Panc1 (cell line): ENCODE data around the gene GORASP2. TPM values are rescaled to one million over a fixed set of nuclear protein-coding genes. Genes with fewer than 3 reads are reported as not detected.

Source experiments
- ATAC-seq: fragments of 200-7000 bp; cut with Tn5 transposase; 2 replicates; pipeline ENCODE4 v1.9.1; 2020; ENCODE audit warnings: mild to moderate bottlenecking, moderate library complexity
- BruUV-seq: library from RNA; stranded (reverse); fragments of 400-500 nt; replicated peaks from 2 replicates; lab custom pipeline; 2021; lab: Mats Ljungman, UMichigan
- CTCF ChIA-PET: fragments of 300-600 bp; sonication (Branson Sonifier 250); formaldehyde crosslinking; loops from one replicate; lab custom pipeline; 2022; ENCODE audit warnings: antibody characterized with exemption; lab: Charles Lee
- POLR2A ChIA-PET: fragments of 300-600 bp; sonication (Branson Sonifier 250); formaldehyde crosslinking; loops from one replicate; lab custom pipeline; 2022; ENCODE audit warnings: antibody characterized with exemption; lab: Charles Lee
- DNase-seq: peaks from one replicate; pipeline ENCODE4 v3.0.0-alpha.2; 2010; ENCODE audit warnings: low read depth, low spot score
- H3K27ac ChIP-seq: 2 replicates; pipeline ENCODE4 v1.5.1; 2011; ENCODE audit warnings: mild to moderate bottlenecking, low read length, inconsistent platforms
- H3K27me3 ChIP-seq: fragments of 200-500 bp; sonication (Bioruptor generic); 2 replicates; pipeline ENCODE4 v1.6.0; 2014; ENCODE audit warnings: low read length, inconsistent platforms; ENCODE audit not compliant: control insufficient read depth, insufficient read depth
- H3K36me3 ChIP-seq: fragments of 200-500 bp; sonication (Bioruptor generic); 2 replicates; pipeline ENCODE4 v1.5.1; 2014; ENCODE audit warnings: inconsistent platforms, mild to moderate bottlenecking, low read length, moderate library complexity; ENCODE audit not compliant: control insufficient read depth, insufficient read depth
- H3K4me1 ChIP-seq: 2 replicates; pipeline ENCODE4 v1.5.1; 2011; ENCODE audit warnings: inconsistent platforms, mild to moderate bottlenecking, low read length, moderate library complexity; ENCODE audit not compliant: control insufficient read depth, insufficient read depth
- H3K4me3 ChIP-seq, 2 experiments: 2 replicates each; pipeline ENCODE4 v1.5.1; 2011 to 2012; ENCODE audit warnings: low read depth in 2 of 2, low read length in 2 of 2, mild to moderate bottlenecking in 2 of 2, inconsistent platforms in 1 of 2, moderate library complexity in 1 of 2
- H3K9me3 ChIP-seq: fragments of 200-500 bp; sonication (Bioruptor generic); 2 replicates; pipeline ENCODE4 v1.5.1; 2014; ENCODE audit warnings: low read depth, mild to moderate bottlenecking, inconsistent platforms, low read length, moderate library complexity; ENCODE audit not compliant: control insufficient read depth, insufficient read depth
- POLR2AphosphoS5 ChIP-seq: IDR thresholded peaks from 2 replicates; pipeline ENCODE4 v1.6.1; 2012; ENCODE audit warnings: mild to moderate bottlenecking, low read depth, low read length, moderate library complexity
- SIN3A ChIP-seq: IDR thresholded peaks from 2 replicates; pipeline ENCODE4 v1.6.1; 2012; ENCODE audit warnings: low read depth, mild to moderate bottlenecking, low read length, moderate library complexity, borderline replicate concordance; ENCODE audit not compliant: insufficient read depth
- TCF7L2 ChIP-seq: IDR thresholded peaks from 2 replicates; pipeline ENCODE4 v1.6.1; 2011; ENCODE audit warnings: mild to moderate bottlenecking, low read depth, low read length, inconsistent platforms
- in situ Hi-C: cut with HindIII; loops from 2 replicates; pipeline ENCODE4 v1.10.0; 2016; ENCODE audit warnings: low sequenced_read_pairs, low pct_unique_long_range_greater_than_20kb
- intact Hi-C: fragments of 100-400 bp; cut with micrococcal nuclease; formaldehyde crosslinking; loops from one replicate; pipeline ENCODE4 v1.10.0; 2022; ENCODE audit not compliant: unreplicated experiment
- total RNA-seq: library from RNA; stranded (reverse); gene quantifications from one replicate; pipeline ENCODE4 v1.2.1, GENCODE V29; 2021; ENCODE audit not compliant: unreplicated experiment
- TF ChIP-seq, protein P1 (sequence below), 2 experiments: IDR thresholded peaks; 2 replicates each; pipeline ENCODE4 v1.6.1; 2011 to 2012; ENCODE audit warnings: low read depth in 2 of 2, control low read depth in 1 of 2, low read length in 1 of 2, mild to moderate bottlenecking in 1 of 2, moderate library complexity in 1 of 2; ENCODE audit not compliant: insufficient read depth in 1 of 2
- TF ChIP-seq, protein P2 (sequence below): fragments of 450-650 bp; IDR thresholded peaks from 2 replicates; pipeline ENCODE4 v1.5.1; 2017; ENCODE audit warnings: mild to moderate bottlenecking

The GORASP2 gene
- total RNA-seq, 1 experiment from 2014 or later = 62.5 TPM

DNA sequence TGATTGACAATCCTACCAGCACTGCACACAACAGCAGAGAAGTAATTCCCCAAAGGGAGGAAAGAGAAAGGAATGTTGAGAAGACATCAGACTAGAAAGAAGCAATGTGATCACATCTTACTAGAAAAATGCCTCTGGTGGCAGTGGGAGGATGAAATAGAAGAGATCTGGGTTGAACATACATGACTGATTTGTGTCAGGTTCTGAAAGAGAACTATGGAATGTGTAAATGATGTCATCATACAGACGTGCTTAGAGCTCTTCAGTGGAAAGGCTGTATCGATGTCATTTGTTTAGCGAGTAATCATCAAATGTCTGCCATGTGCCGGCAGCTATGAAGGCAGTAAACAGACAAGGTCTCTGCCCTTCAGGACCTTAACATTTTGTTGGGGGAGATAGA, 24.9 kb downstream of the GORASP2 start:
- in situ Hi-C loops = no loop called here

DNA sequence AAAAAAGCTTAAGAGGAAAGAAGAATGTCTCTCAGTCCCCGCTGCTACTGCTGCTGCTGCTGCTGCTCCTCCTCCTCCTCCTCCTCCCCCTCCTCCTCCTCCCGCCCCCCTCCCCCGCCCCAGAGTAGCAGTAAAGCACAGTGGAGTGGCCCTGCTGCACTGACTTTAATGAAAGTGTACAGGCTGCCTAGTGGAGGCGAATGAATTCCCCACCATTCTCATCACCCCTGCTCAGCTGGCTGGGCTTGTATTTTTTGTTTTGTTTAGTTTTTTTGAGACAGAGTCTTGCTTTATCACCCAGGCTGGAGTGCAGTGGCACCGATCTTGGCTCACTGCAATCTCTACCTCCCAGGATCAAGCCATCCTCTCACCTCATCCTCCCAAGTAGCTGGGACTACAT, 34.3 kb downstream of the GORASP2 start:
- in situ Hi-C loops = no loop called here
- POLR2A ChIA-PET = no interaction called here

More for the DNA sequence above, 24.9 kb downstream of the GORASP2 start:
- ATAC-seq = no peak
- Histone ChIP-seq H3K9me3 (no peaks in the 10 kb centered on the region), H3K27me3 (no peaks in the 10 kb centered on the region), H3K4me1 (0 out of 2 replicates have a peak, but pooled peaks cover 2% of the 10 kb centered on the region), H3K4me3 (no peak overlapping the region), H3K36me3 (peaks cover 47% of the 10 kb centered on the region), H3K27ac (no peak overlapping the region)
- DNase-seq = no peak
- ChIA-PET CTCF (no interaction called here), POLR2A (no interaction called here)
- intact Hi-C loops = no loop called here
- TF ChIP-seq, protein P1, sequence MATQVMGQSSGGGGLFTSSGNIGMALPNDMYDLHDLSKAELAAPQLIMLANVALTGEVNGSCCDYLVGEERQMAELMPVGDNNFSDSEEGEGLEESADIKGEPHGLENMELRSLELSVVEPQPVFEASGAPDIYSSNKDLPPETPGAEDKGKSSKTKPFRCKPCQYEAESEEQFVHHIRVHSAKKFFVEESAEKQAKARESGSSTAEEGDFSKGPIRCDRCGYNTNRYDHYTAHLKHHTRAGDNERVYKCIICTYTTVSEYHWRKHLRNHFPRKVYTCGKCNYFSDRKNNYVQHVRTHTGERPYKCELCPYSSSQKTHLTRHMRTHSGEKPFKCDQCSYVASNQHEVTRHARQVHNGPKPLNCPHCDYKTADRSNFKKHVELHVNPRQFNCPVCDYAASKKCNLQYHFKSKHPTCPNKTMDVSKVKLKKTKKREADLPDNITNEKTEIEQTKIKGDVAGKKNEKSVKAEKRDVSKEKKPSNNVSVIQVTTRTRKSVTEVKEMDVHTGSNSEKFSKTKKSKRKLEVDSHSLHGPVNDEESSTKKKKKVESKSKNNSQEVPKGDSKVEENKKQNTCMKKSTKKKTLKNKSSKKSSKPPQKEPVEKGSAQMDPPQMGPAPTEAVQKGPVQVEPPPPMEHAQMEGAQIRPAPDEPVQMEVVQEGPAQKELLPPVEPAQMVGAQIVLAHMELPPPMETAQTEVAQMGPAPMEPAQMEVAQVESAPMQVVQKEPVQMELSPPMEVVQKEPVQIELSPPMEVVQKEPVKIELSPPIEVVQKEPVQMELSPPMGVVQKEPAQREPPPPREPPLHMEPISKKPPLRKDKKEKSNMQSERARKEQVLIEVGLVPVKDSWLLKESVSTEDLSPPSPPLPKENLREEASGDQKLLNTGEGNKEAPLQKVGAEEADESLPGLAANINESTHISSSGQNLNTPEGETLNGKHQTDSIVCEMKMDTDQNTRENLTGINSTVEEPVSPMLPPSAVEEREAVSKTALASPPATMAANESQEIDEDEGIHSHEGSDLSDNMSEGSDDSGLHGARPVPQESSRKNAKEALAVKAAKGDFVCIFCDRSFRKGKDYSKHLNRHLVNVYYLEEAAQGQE (IDR thresholded peaks at IDR 0.05; ENCODE audit: insufficient read depth in 1 of 2, low read depth in 2 of 2, low read length in 1 of 2) = no peak
- TF ChIP-seq SIN3A (no peak), TCF7L2 (no peak), POLR2AphosphoS5 (no peak)
- TF ChIP-seq, protein P2, sequence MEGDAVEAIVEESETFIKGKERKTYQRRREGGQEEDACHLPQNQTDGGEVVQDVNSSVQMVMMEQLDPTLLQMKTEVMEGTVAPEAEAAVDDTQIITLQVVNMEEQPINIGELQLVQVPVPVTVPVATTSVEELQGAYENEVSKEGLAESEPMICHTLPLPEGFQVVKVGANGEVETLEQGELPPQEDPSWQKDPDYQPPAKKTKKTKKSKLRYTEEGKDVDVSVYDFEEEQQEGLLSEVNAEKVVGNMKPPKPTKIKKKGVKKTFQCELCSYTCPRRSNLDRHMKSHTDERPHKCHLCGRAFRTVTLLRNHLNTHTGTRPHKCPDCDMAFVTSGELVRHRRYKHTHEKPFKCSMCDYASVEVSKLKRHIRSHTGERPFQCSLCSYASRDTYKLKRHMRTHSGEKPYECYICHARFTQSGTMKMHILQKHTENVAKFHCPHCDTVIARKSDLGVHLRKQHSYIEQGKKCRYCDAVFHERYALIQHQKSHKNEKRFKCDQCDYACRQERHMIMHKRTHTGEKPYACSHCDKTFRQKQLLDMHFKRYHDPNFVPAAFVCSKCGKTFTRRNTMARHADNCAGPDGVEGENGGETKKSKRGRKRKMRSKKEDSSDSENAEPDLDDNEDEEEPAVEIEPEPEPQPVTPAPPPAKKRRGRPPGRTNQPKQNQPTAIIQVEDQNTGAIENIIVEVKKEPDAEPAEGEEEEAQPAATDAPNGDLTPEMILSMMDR = no peak
- no TSS peak for BruUV-seq

DNA sequence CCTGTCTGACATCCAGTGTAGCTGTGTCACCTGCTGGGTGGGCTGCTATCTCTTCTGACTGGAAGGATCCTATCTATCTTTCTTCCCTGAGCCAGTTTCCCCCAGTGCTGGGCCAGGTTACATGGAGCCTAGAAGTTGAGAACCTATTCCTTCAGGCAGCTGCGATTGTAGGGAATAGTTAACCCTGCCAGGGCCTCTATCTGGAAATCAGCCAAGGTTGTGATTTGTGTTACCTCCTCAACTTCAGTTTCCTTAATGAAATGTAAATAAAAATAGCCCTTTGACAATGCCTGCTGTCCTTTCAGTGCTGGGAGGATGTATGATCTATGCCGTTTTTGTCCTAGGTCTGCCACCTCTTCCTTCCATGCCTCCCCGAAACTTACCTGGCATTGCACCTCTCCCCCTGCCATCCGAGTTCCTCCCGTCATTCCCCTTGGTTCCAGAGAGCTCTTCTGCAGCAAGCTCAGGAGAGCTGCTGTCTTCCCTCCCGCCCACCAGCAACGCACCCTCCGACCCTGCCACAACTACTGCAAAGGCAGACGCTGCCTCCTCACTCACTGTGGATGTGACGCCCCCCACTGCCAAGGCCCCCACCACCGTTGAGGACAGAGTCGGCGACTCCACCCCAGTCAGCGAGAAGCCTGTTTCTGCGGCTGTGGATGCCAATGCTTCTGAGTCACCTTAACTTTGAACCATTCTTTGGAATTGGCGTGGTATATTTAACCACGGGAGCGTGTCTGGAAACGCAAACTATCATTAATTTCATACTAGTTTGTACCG, 36.6 kb downstream of the GORASP2 start:
- Histone ChIP-seq H3K4me1 (no peaks in the 10 kb centered on the region), H3K27ac (no peak overlapping the region), H3K27me3 (no peaks in the 10 kb centered on the region), H3K9me3 (no peaks in the 10 kb centered on the region), H3K4me3 (no peak overlapping the region), H3K36me3 (peaks cover 16% of the 10 kb centered on the region)
- BruUV-seq = no TSS peak
- DNase-seq = no peak
- ChIA-PET POLR2A (no interaction called here), CTCF (no interaction called here)
- TF ChIP-seq POLR2AphosphoS5 = no peak
- TF ChIP-seq, protein P2 = no peak
- ATAC-seq = no peak
- in situ Hi-C loops = no loop called here
- intact Hi-C loops = no loop called here

More for the DNA sequence above, 34.3 kb downstream of the GORASP2 start:
- Histone ChIP-seq H3K36me3 (peaks cover 16% of the 10 kb centered on the region), H3K4me1 (no peaks in the 10 kb centered on the region), H3K27ac (no peak overlapping the region), H3K9me3 (no peaks in the 10 kb centered on the region), H3K27me3 (no peaks in the 10 kb centered on the region), H3K4me3 (no peak overlapping the region)
- no peak for ATAC-seq
- TF ChIP-seq SIN3A (no peak), TCF7L2 (no peak), POLR2AphosphoS5 (no peak)
- CTCF ChIA-PET = no interaction called here
- DNase-seq = no peak
- intact Hi-C loops = no loop called here
- no TSS peak for BruUV-seq
